ENCODE results near the gene SUMO4. TPM values are rescaled to one million over a fixed set of nuclear protein-coding genes. Genes with fewer than 3 reads are reported as not detected.
A peak's percentile ranks its signal among the peaks of the same experiment; 100 is the strongest.

SUMO4 gene
- total and polyA plus RNA-seq, 9 of the 15 experiments (the other 6 are each of a cell fraction or from before 2014, with no cell fraction given): 0.20 to 1.9 (median 0.50) TPM; not detected in 2

GRCh38 chr6:149445573-149445972 lies 45.5 kb downstream of the SUMO4 start:
- no peaks in the 10 kb centered on the region for H4K20me1 ChIP-seq (replicated peaks; ENCODE audit: control insufficient read depth, insufficient read depth, low read length)
- no peak overlapping the region for H3K27ac ChIP-seq (ENCODE audit: extremely low read depth, low read depth, low read length)
- peaks cover 3% of the 10 kb centered on the region; the same call in 1 of the 2 replicates for H3K9me3 ChIP-seq (replicated peaks; ENCODE audit: control insufficient read depth, insufficient read depth, low read depth, low read length)
- no peaks in the 10 kb centered on the region for H3K9me1 ChIP-seq (ENCODE audit: control insufficient read depth, insufficient read depth, low read length)
- peaks cover 40 to 84% of the 10 kb centered on the region in 2 experiments for H3K27me3 ChIP-seq (ENCODE audit: control insufficient read depth in 2 of 2, insufficient read depth in 2 of 2, low read length in 2 of 2)
- no peak overlapping the region for H3K4me3 ChIP-seq
- DNase-seq (ENCODE audit: extremely low read depth in 1 of 4, low spot score in 3 of 4) (peak in 3 of 4 experiments; percentile 56 to 66 (median 62)), ATAC-seq (peak; percentile 66), FAIRE-seq (no peak)
- CTCF ChIA-PET (ENCODE audit: low intra/inter-chr PET ratio): no interaction called here
- H3K36me3 ChIP-seq (ENCODE audit: control insufficient read depth, insufficient read depth, low read length): no peaks in the 10 kb centered on the region
- H3K4me2 ChIP-seq (ENCODE audit: insufficient read depth, low read length): peak overlapping the region; percentile 9; the same call in 1 of the 2 replicates
- in situ Hi-C loops (cut with MboI): loop anchor here (25.0 kb wide), 1 partner anchor 883 kb away; no protein-coding TSS in a partner anchor
- peaks cover 0 to 2% of the 10 kb centered on the region in 2 experiments; a peak in 1 of 5 replicates for H3K4me1 ChIP-seq (replicated peaks in 1 of 2; ENCODE audit: control insufficient read depth in 2 of 2, insufficient read depth in 2 of 2, low read length in 2 of 2)
- H2AFZ ChIP-seq (ENCODE audit: low read depth, low read length): no peak overlapping the region
- H3K79me2 ChIP-seq (ENCODE audit: control insufficient read depth, insufficient read depth, low read length): no peaks in the 10 kb centered on the region
- peak; percentile 90 for TF ChIP-seq USF1 (CRISPR knock-in tag; IDR thresholded peaks at IDR 0.05)
- TF ChIP-seq USF2 (CRISPR knock-in tag; IDR thresholded peaks at IDR 0.05): peak; percentile 89
- TF ChIP-seq TFE3 (CRISPR knock-in tag; IDR thresholded peaks at IDR 0.05): peak; percentile 48; the same call in 1 of the 2 replicates
- TF ChIP-seq REST (IDR thresholded peaks at IDR 0.05; ENCODE audit: borderline replicate concordance): 0 out of 2 replicates have a peak, but pooled peaks have one; percentile 3
- TF ChIP-seq REST (CRISPR knock-in tag; IDR thresholded peaks at IDR 0.05; ENCODE audit: low read depth): no peak
- TF ChIP-seq RAD51 (IDR thresholded peaks at IDR 0.05; ENCODE audit: borderline replicate concordance, low read depth): peak; percentile 77
- TF ChIP-seq U2AF1 (optimal IDR thresholded peaks at IDR 0.05; ENCODE audit: low read depth, low read length): no peak
- no TSS peak for BruUV-seq (replicated peaks)
- no peak overlapping the region for H3K9ac ChIP-seq (ENCODE audit: insufficient read depth in 1 of 2, low read depth in 2 of 2, low read length in 2 of 2)
- intact Hi-C loops (cut with micrococcal nuclease): no loop called here
- 3% methylated on average over 7 of the region's 7 CpGs for WGBS (ENCODE audit: insufficient coverage, low coverage, missing lambda C conversion rate)
- POLR2A ChIA-PET: interaction anchor here (0.6 to 2.0 kb wide), 3 partner anchors 9 to 878 kb away, joined by 4 to 8 read pairs (median 6); no protein-coding TSS in a partner anchor

All from K562 (cell line).